ENCODE measurements around the gene SBNO2.

DNA sequence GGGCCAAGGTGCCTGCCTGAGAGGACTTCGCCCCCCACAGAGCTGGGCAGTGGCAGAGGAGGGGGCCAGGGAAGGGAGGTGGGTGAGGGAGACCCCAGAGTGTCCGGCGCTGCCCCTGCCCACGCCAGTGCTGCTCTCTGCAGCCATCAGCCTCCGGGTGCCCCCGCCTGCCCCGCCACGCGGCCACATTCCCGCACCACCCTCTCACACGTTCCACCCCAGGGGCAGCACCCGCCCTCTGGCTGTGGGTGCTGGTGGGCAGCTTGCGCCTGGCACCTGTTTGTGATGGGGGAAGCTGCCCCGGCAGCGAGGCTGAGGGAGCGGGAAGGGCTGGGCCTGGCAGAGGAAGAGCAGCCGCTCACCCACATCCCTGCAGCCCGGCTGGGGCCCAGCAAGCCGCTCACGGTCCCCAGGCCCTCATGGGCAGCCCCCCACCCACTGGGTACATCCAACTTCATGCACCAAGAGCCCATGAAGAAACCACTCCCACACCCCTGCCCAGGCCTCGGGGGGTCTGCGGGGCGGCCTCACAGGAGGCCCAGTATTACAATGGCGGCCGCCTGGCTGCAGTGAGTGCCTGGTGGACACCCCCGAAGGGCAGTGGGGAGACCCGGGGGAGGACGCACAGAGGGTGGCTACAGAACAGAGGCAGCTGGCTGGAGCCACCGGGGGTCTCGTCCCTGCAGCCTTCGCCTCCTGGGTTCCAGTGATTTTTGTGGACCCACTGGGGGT lies 14.0 kb downstream of the SBNO2 start:
- TF ChIP-seq, protein P1, sequence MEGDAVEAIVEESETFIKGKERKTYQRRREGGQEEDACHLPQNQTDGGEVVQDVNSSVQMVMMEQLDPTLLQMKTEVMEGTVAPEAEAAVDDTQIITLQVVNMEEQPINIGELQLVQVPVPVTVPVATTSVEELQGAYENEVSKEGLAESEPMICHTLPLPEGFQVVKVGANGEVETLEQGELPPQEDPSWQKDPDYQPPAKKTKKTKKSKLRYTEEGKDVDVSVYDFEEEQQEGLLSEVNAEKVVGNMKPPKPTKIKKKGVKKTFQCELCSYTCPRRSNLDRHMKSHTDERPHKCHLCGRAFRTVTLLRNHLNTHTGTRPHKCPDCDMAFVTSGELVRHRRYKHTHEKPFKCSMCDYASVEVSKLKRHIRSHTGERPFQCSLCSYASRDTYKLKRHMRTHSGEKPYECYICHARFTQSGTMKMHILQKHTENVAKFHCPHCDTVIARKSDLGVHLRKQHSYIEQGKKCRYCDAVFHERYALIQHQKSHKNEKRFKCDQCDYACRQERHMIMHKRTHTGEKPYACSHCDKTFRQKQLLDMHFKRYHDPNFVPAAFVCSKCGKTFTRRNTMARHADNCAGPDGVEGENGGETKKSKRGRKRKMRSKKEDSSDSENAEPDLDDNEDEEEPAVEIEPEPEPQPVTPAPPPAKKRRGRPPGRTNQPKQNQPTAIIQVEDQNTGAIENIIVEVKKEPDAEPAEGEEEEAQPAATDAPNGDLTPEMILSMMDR (IDR thresholded peaks at IDR 0.05; ENCODE audit: low read depth, low read length, missing input control): no peak
- TF ChIP-seq FOXA2 (IDR thresholded peaks at IDR 0.05) (no peak), EGR1 (IDR thresholded peaks at IDR 0.05; ENCODE audit: low read depth in 2 of 2) (no peak), JUND (IDR thresholded peaks at IDR 0.05) (no peak), HNF4A (conservative IDR thresholded peaks at IDR 0.05) (no peak), YY1 (IDR thresholded peaks at IDR 0.05) (no peak), RXRA (IDR thresholded peaks at IDR 0.05) (no peak), RAD21 (IDR thresholded peaks at IDR 0.05) (no peak)
- TF ChIP-seq, protein P2, sequence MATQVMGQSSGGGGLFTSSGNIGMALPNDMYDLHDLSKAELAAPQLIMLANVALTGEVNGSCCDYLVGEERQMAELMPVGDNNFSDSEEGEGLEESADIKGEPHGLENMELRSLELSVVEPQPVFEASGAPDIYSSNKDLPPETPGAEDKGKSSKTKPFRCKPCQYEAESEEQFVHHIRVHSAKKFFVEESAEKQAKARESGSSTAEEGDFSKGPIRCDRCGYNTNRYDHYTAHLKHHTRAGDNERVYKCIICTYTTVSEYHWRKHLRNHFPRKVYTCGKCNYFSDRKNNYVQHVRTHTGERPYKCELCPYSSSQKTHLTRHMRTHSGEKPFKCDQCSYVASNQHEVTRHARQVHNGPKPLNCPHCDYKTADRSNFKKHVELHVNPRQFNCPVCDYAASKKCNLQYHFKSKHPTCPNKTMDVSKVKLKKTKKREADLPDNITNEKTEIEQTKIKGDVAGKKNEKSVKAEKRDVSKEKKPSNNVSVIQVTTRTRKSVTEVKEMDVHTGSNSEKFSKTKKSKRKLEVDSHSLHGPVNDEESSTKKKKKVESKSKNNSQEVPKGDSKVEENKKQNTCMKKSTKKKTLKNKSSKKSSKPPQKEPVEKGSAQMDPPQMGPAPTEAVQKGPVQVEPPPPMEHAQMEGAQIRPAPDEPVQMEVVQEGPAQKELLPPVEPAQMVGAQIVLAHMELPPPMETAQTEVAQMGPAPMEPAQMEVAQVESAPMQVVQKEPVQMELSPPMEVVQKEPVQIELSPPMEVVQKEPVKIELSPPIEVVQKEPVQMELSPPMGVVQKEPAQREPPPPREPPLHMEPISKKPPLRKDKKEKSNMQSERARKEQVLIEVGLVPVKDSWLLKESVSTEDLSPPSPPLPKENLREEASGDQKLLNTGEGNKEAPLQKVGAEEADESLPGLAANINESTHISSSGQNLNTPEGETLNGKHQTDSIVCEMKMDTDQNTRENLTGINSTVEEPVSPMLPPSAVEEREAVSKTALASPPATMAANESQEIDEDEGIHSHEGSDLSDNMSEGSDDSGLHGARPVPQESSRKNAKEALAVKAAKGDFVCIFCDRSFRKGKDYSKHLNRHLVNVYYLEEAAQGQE (IDR thresholded peaks at IDR 0.05): no peak

All from liver (tissue), 3 donors.